Measurements from ENCODE around the gene UCMA. TPM values are rescaled to one million over a fixed set of nuclear protein-coding genes. Genes with fewer than 3 reads are reported as not detected.
"Not testable (repeated sequence)": the region's sequence is repeated elsewhere in the genome, so short reads cannot be mapped to it uniquely, and the experiment has no call there.

Gene UCMA
- total RNA-seq, 2 experiments from 2014 or later, result not detected

- no peaks in the 10 kb centered on the region for H3K36me3 Mint-ChIP-seq (ENCODE audit: low read depth)
- CTCF ChIA-PET, result interaction anchor here (0.5 to 1.0 kb wide), 2 partner anchors 9 to 44 kb away, joined by 3 to 4 read pairs; no protein-coding TSS in a partner anchor
- DNase-seq (no peak), ATAC-seq (no peak)
- H3K27me3 Mint-ChIP-seq, result peaks cover 2% of the 10 kb centered on the region
- peaks cover 4% of the 10 kb centered on the region for H3K9me3 Mint-ChIP-seq (ENCODE audit: low read depth)
- no peaks in the 10 kb centered on the region for H3K4me1 Mint-ChIP-seq
- intact Hi-C loops (cut with DNase I, micrococcal nuclease), result no loop called here
- no peak overlapping the region for H3K27ac Mint-ChIP-seq
- POLR2A ChIA-PET, result no interaction called here
- H3K4me3 Mint-ChIP-seq, result no peak overlapping the region
Observed at GRCh38 chr10:13257621-13258140, 23.5 kb upstream of the UCMA start.

GRCh38 chr10:13256627-13257026, 22.5 kb upstream of the UCMA start:
- no peak for ATAC-seq
- POLR2A ChIA-PET, result no interaction called here
- intact Hi-C loops (cut with DNase I, micrococcal nuclease), result no loop called here
- Mint-ChIP-seq H3K4me1 (no peaks in the 10 kb centered on the region), H3K36me3 (ENCODE audit: low read depth) (no peaks in the 10 kb centered on the region), H3K27me3 (no peaks in the 10 kb centered on the region), H3K9me3 (ENCODE audit: low read depth) (peaks cover 2% of the 10 kb centered on the region), H3K27ac (no peak overlapping the region), H3K4me3 (no peak overlapping the region)
- CTCF ChIA-PET, result no interaction called here
- DNase-seq, result no peak

GRCh38 chr10:13253726-13254125, 19.6 kb upstream of the UCMA start:
- CTCF ChIA-PET, result interaction anchor here (1.1 kb wide), 1 partner anchor 49 kb away, joined by 3 read pairs; no protein-coding TSS in a partner anchor
- DNase-seq (no peak), ATAC-seq (no peak)
- Mint-ChIP-seq H3K36me3 (ENCODE audit: low read depth) (no peaks in the 10 kb centered on the region), H3K4me3 (no peak overlapping the region), H3K9me3 (ENCODE audit: low read depth) (no peaks in the 10 kb centered on the region), H3K4me1 (no peaks in the 10 kb centered on the region), H3K27ac (no peak overlapping the region), H3K27me3 (no peaks in the 10 kb centered on the region)
- POLR2A ChIA-PET, result no interaction called here
- intact Hi-C loops (cut with DNase I, micrococcal nuclease), result no loop called here

GRCh38 chr10:13247784-13248183, 13.6 kb upstream of the UCMA start:
- Mint-ChIP-seq H3K4me1 (no peaks in the 10 kb centered on the region), H3K27me3 (no peaks in the 10 kb centered on the region), H3K36me3 (ENCODE audit: low read depth) (no peaks in the 10 kb centered on the region), H3K27ac (no peak overlapping the region), H3K9me3 (ENCODE audit: low read depth) (no peaks in the 10 kb centered on the region), H3K4me3 (no peak overlapping the region)
- DNase-seq, result no peak
- no peak for ATAC-seq
- intact Hi-C loops (cut with DNase I, micrococcal nuclease), result no loop called here
- ChIA-PET CTCF (no interaction called here), POLR2A (no interaction called here)

GRCh38 chr10:13247246-13247645, 13.1 kb upstream of the UCMA start:
- CTCF ChIA-PET, result no interaction called here
- Mint-ChIP-seq H3K27ac (no peak overlapping the region), H3K27me3 (no peaks in the 10 kb centered on the region), H3K4me1 (no peaks in the 10 kb centered on the region), H3K4me3 (no peak overlapping the region), H3K36me3 (ENCODE audit: low read depth) (no peaks in the 10 kb centered on the region), H3K9me3 (ENCODE audit: low read depth) (no peaks in the 10 kb centered on the region)
- intact Hi-C loops (cut with DNase I, micrococcal nuclease), result no loop called here
- no peak for DNase-seq
- ATAC-seq, result no peak
- POLR2A ChIA-PET, result no interaction called here

GRCh38 chr10:13242260-13242659, 8.1 kb upstream of the UCMA start:
- not testable (repeated sequence) for H3K27me3 Mint-ChIP-seq, H3K27ac Mint-ChIP-seq

GRCh38 chr10:13241613-13242012, 7.4 kb upstream of the UCMA start:
- H3K4me3 Mint-ChIP-seq, result no peak overlapping the region
- H3K27ac Mint-ChIP-seq, result no peak overlapping the region
- CTCF ChIA-PET, result no interaction called here
- no peaks in the 10 kb centered on the region for H3K4me1 Mint-ChIP-seq
- DNase-seq (no peak), ATAC-seq (no peak)
- no peaks in the 10 kb centered on the region for H3K9me3 Mint-ChIP-seq (ENCODE audit: low read depth)
- POLR2A ChIA-PET, result no interaction called here
- intact Hi-C loops (cut with DNase I, micrococcal nuclease), result no loop called here
- no peaks in the 10 kb centered on the region for H3K36me3 Mint-ChIP-seq (ENCODE audit: low read depth)
- H3K27me3 Mint-ChIP-seq, result no peaks in the 10 kb centered on the region

More at GRCh38 chr10:13242260-13242659, 8.1 kb upstream of the UCMA start:
- POLR2A ChIA-PET; H3K4me1 Mint-ChIP-seq; H3K9me3 Mint-ChIP-seq (ENCODE audit: low read depth); H3K36me3 Mint-ChIP-seq (ENCODE audit: low read depth); H3K4me3 Mint-ChIP-seq; DNase-seq; CTCF ChIA-PET; ATAC-seq; intact Hi-C loops (cut with DNase I, micrococcal nuclease): not testable (repeated sequence)

- ChIA-PET CTCF (no interaction called here), POLR2A (no interaction called here)
Observed at GRCh38 chr10:13239923-13240322, 5.7 kb upstream of the UCMA start.

GRCh38 chr10:13238271-13239077, 4.3 kb upstream of the UCMA start:
- Mint-ChIP-seq H3K9me3 (ENCODE audit: low read depth) (no peaks in the 10 kb centered on the region), H3K4me1 (no peaks in the 10 kb centered on the region), H3K4me3 (no peak overlapping the region), H3K27me3 (no peaks in the 10 kb centered on the region), H3K27ac (no peak overlapping the region), H3K36me3 (ENCODE audit: low read depth) (no peaks in the 10 kb centered on the region)
- ChIA-PET CTCF (interaction anchor here (0.8 to 0.9 kb wide), 2 partner anchors 12 to 455 kb away, joined by 3 read pairs; no protein-coding TSS in a partner anchor), POLR2A (no interaction called here)
- intact Hi-C loops (cut with DNase I, micrococcal nuclease), result no loop called here
- DNase-seq, result no peak
- ATAC-seq, result no peak

More at GRCh38 chr10:13239923-13240322, 5.7 kb upstream of the UCMA start:
- Mint-ChIP-seq H3K4me3 (no peak overlapping the region), H3K4me1 (no peaks in the 10 kb centered on the region), H3K27me3 (no peaks in the 10 kb centered on the region), H3K9me3 (ENCODE audit: low read depth) (no peaks in the 10 kb centered on the region), H3K36me3 (ENCODE audit: low read depth) (no peaks in the 10 kb centered on the region), H3K27ac (no peak overlapping the region)
- ATAC-seq (no peak), DNase-seq (no peak)
- intact Hi-C loops (cut with DNase I, micrococcal nuclease), result no loop called here

- ATAC-seq (no peak), DNase-seq (no peak)
- no peaks in the 10 kb centered on the region for H3K36me3 Mint-ChIP-seq (ENCODE audit: low read depth)
- no peak overlapping the region for H3K27ac Mint-ChIP-seq
- ChIA-PET CTCF (no interaction called here), POLR2A (no interaction called here)
- intact Hi-C loops (cut with DNase I, micrococcal nuclease), result no loop called here
- no peaks in the 10 kb centered on the region for H3K9me3 Mint-ChIP-seq (ENCODE audit: low read depth)
- H3K4me3 Mint-ChIP-seq, result no peak overlapping the region
- H3K27me3 Mint-ChIP-seq, result no peaks in the 10 kb centered on the region
- no peaks in the 10 kb centered on the region for H3K4me1 Mint-ChIP-seq
Observed at GRCh38 chr10:13236638-13237037, 2.5 kb upstream of the UCMA start.

GRCh38 chr10:13234736-13235135, 562 bp upstream of the UCMA start:
- ATAC-seq; CTCF ChIA-PET; intact Hi-C loops (cut with DNase I, micrococcal nuclease); H3K27me3 Mint-ChIP-seq; POLR2A ChIA-PET; DNase-seq; H3K27ac Mint-ChIP-seq; H3K4me1 Mint-ChIP-seq; H3K9me3 Mint-ChIP-seq (ENCODE audit: low read depth); H3K36me3 Mint-ChIP-seq (ENCODE audit: low read depth); H3K4me3 Mint-ChIP-seq: not testable (repeated sequence)

- DNase-seq (no peak), ATAC-seq (no peak)
- intact Hi-C loops (cut with DNase I, micrococcal nuclease), result no loop called here
- Mint-ChIP-seq H3K36me3 (ENCODE audit: low read depth) (no peaks in the 10 kb centered on the region), H3K4me3 (no peak overlapping the region), H3K9me3 (ENCODE audit: low read depth) (no peaks in the 10 kb centered on the region), H3K27ac (no peak overlapping the region), H3K27me3 (no peaks in the 10 kb centered on the region), H3K4me1 (no peaks in the 10 kb centered on the region)
- ChIA-PET CTCF (interaction anchor here (0.6 kb wide), 1 partner anchor 111 kb away, joined by 3 read pairs; no protein-coding TSS in a partner anchor), POLR2A (interaction anchor here (0.6 kb wide), 1 partner anchor 894 kb away, joined by 4 read pairs; no protein-coding TSS in a partner anchor)
Observed at GRCh38 chr10:13233358-13233757, 816 bp downstream of the UCMA start.
